Smooth muscle cell (in vitro differentiated cells): Measurements from ENCODE around the gene HLA-DRB1. TPM values are rescaled to one million over a fixed set of nuclear protein-coding genes. Genes with fewer than 3 reads are reported as not detected.
A peak's percentile ranks its signal among the peaks of the same experiment; 100 is the strongest.

Experiments used
- DNase-seq: peaks from one replicate; lab custom pipeline; 2025; ENCODE audit not compliant: unreplicated experiment; lab: John Stamatoyannopoulos, UW
- H2AFZ ChIP-seq: fragments of 200-600 bp; sonication (generic); 2 replicates; pipeline ENCODE4 v1.6.0; 2016; ENCODE audit warnings: antibody characterized with exemption, low read depth, mild to moderate bottlenecking
- H3F3A ChIP-seq: fragments of 200-600 bp; sonication (generic); 2 replicates; pipeline ENCODE4 v1.6.0; 2017; ENCODE audit warnings: antibody characterized with exemption, low read depth
- H3K27ac ChIP-seq: fragments of 200-600 bp; sonication (generic); 2 replicates; pipeline ENCODE4 v1.5.1; 2016; ENCODE audit warnings: low read depth, mild to moderate bottlenecking
- H3K27me3 ChIP-seq: fragments of 200-600 bp; sonication (generic); 2 replicates; pipeline ENCODE4 v1.6.1; 2016; ENCODE audit warnings: low read depth, mild to moderate bottlenecking
- H3K36me3 ChIP-seq: fragments of 200-600 bp; sonication (generic); 2 replicates; pipeline ENCODE4 v1.5.1; 2016; ENCODE audit warnings: low read depth
- H3K4me1 ChIP-seq: fragments of 200-600 bp; sonication (generic); 2 replicates; pipeline ENCODE4 v1.5.1; 2016; ENCODE audit warnings: low read depth
- H3K4me2 ChIP-seq: fragments of 200-600 bp; sonication (generic); 2 replicates; pipeline ENCODE4 v1.6.0; 2016; ENCODE audit warnings: mild to moderate bottlenecking
- H3K4me3 ChIP-seq: fragments of 200-600 bp; sonication (generic); 2 replicates; pipeline ENCODE4 v1.5.1; 2016; ENCODE audit warnings: mild to moderate bottlenecking
- H3K79me2 ChIP-seq: fragments of 200-600 bp; sonication (generic); 2 replicates; pipeline ENCODE4 v1.6.0; 2016; ENCODE audit warnings: low read depth, mild to moderate bottlenecking
- H3K9ac ChIP-seq: fragments of 200-600 bp; sonication (generic); 2 replicates; pipeline ENCODE4 v1.6.0; 2016; ENCODE audit warnings: low read depth
- H3K9me3 ChIP-seq: fragments of 200-600 bp; sonication (generic); replicated peaks from 2 replicates; pipeline ENCODE4 v1.5.1; 2016; ENCODE audit warnings: low read depth
- H4K20me1 ChIP-seq: fragments of 200-600 bp; sonication (generic); 2 replicates; pipeline ENCODE4 v1.6.0; 2016; ENCODE audit warnings: low read depth
- WGBS: methylation state at CpG from one replicate; pipeline ENCODE4 v1.1.7; 2016; ENCODE audit warnings: low lambda C conversion rate; 5-methylcytosine and 5-hydroxymethylcytosine counted together
- polyA plus RNA-seq: library from polyadenylated mRNA; unstranded; fragments of >200 nt; fragmentation: Nextera tagmentation; extraction: Ambion mirVana; gene quantifications from 2 replicates; pipeline ENCODE4 v1.2.1, GENCODE V29; 2016
- total RNA-seq: library from RNA; depleted of rRNA; stranded (reverse); fragments of >200 nt; gene quantifications from 2 replicates; pipeline ENCODE4 v1.2.3, GENCODE V29; 2014
- TF ChIP-seq, protein P1 (sequence below): fragments of 200-600 bp; sonication (generic); IDR thresholded peaks from 2 replicates; pipeline ENCODE4 v1.5.1; 2017; ENCODE audit warnings: borderline replicate concordance, mild to moderate bottlenecking, antibody characterized with exemption; ENCODE audit not compliant: insufficient read depth, poor library complexity, severe bottlenecking

Gene HLA-DRB1
- total and polyA plus RNA-seq, 2 experiments from 2014 or later = 28.5 to 32.9 TPM

- Histone ChIP-seq H3F3A (no peaks in the 10 kb centered on the region), H3K27ac (no peak overlapping the region), H4K20me1 (no peaks in the 10 kb centered on the region), H3K36me3 (no peaks in the 10 kb centered on the region), H3K9ac (no peak overlapping the region), H3K79me2 (no peaks in the 10 kb centered on the region), H3K9me3 (no peaks in the 10 kb centered on the region), H3K4me2 (no peak overlapping the region), H3K27me3 (no peaks in the 10 kb centered on the region), H2AFZ (no peak overlapping the region), H3K4me3 (no peak overlapping the region), H3K4me1 (peaks cover 5% of the 10 kb centered on the region)
- 77% methylated on average over 3 of the region's 3 CpGs for WGBS
- no peak for DNase-seq
- TF ChIP-seq, protein P1, sequence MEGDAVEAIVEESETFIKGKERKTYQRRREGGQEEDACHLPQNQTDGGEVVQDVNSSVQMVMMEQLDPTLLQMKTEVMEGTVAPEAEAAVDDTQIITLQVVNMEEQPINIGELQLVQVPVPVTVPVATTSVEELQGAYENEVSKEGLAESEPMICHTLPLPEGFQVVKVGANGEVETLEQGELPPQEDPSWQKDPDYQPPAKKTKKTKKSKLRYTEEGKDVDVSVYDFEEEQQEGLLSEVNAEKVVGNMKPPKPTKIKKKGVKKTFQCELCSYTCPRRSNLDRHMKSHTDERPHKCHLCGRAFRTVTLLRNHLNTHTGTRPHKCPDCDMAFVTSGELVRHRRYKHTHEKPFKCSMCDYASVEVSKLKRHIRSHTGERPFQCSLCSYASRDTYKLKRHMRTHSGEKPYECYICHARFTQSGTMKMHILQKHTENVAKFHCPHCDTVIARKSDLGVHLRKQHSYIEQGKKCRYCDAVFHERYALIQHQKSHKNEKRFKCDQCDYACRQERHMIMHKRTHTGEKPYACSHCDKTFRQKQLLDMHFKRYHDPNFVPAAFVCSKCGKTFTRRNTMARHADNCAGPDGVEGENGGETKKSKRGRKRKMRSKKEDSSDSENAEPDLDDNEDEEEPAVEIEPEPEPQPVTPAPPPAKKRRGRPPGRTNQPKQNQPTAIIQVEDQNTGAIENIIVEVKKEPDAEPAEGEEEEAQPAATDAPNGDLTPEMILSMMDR = peak; percentile 27
Observed at GRCh38 chr6:32608362-32608761, 18.7 kb upstream of the HLA-DRB1 start.

DNA sequence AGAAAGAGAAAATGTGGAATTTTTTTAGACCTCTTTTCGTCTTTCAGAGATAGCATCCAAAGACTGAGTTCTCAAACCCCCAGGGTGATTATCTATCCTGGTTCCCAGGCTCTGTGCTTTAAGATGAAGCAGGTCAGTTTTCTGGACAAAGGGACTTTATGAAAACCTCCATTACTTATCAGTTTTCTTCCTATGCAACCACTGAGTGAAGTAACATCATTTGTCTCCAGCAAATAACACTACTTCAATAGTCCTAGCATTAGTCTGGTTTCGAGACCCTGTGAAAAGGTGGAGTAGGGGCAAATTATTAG is 18.3 kb upstream of the HLA-DRB1 start:
- H3K4me1 ChIP-seq = peaks cover 5% of the 10 kb centered on the region
- no peak overlapping the region for H2AFZ ChIP-seq
- no peak overlapping the region for H3K4me2 ChIP-seq
- no peaks in the 10 kb centered on the region for H3K9me3 ChIP-seq
- no peaks in the 10 kb centered on the region for H3K79me2 ChIP-seq
- H3K27me3 ChIP-seq = no peaks in the 10 kb centered on the region
- no peaks in the 10 kb centered on the region for H3K36me3 ChIP-seq
- H3F3A ChIP-seq = no peaks in the 10 kb centered on the region
- WGBS = 90% methylated on average over 2 of the region's 2 CpGs
- H3K4me3 ChIP-seq = no peak overlapping the region
- H3K9ac ChIP-seq = no peak overlapping the region
- no peak for DNase-seq
- no peak overlapping the region for H3K27ac ChIP-seq
- no peaks in the 10 kb centered on the region for H4K20me1 ChIP-seq
- TF ChIP-seq, protein P1 = no peak

DNA sequence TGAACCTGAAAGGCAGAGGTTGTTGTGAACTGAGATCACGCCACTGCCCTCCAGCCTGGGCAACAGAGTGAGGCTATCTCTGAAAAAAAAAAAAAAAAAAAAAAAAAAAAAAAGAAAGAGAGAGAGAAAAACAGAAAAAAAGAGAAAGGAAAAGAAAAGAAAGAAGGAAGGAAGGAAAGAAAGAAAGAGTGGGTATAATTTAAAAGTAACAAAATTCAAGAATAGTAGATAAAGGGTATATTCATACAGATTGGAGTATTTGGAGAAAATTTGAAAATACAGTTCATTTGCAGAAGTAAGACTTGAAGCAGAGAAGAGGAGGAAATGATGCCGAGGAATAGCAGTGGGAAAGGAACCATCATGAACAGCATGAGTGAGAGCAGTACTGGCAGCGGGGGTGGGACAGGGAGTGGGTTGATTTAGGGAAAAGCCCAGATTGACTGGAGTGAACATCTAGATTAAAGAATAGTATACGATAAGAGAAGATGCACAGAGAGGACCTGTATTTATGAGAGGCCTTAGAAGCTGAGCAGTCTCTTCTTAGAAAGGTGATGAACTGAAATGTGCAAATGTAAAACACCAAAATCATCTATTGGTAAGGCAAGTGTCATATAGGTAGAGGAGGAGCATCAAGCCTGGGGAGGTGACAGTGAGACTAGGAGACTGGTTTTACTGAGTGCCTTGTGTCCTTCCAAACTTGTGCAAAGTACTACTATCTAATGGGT is 17.8 kb upstream of the HLA-DRB1 start:
- Histone ChIP-seq H3K4me1 (peaks cover 5% of the 10 kb centered on the region), H2AFZ (no peak overlapping the region), H3K27ac (no peak overlapping the region), H4K20me1 (no peaks in the 10 kb centered on the region), H3K27me3 (no peaks in the 10 kb centered on the region), H3K4me3 (no peak overlapping the region), H3K36me3 (no peaks in the 10 kb centered on the region), H3K9ac (no peak overlapping the region), H3K9me3 (no peaks in the 10 kb centered on the region), H3K4me2 (no peak overlapping the region), H3K79me2 (no peaks in the 10 kb centered on the region), H3F3A (no peaks in the 10 kb centered on the region)
- WGBS = 96% methylated on average over 4 of the region's 4 CpGs
- no peak for DNase-seq
- TF ChIP-seq, protein P1 = no peak

DNA sequence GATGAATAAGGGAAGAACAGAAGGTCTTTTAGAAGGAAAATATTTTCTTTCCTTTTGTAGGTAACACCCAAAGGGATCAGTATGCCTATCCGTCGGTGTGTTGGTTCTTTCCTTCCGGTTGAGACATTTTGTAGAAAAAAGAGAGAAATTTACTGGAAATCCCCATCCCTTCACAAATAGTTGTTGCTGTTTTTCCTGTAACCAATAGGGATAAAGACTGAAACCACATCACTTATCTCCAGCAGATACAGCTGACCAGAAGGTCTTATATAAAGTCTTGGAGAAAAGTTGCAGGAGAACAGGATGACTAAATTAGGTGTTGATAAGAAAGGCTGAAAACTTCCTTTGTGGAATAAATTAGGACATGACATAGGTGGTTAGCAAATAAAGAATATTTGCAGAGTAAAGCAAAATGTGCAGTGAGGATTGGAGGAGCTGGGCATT is 14.8 kb upstream of the HLA-DRB1 start:
- no peaks in the 10 kb centered on the region for H4K20me1 ChIP-seq
- 41% methylated on average over 3 of the region's 3 CpGs for WGBS
- no peak for DNase-seq
- no peaks in the 10 kb centered on the region for H3K79me2 ChIP-seq
- H3F3A ChIP-seq = no peaks in the 10 kb centered on the region
- no peak overlapping the region for H3K4me3 ChIP-seq
- H3K4me1 ChIP-seq = peaks cover 3% of the 10 kb centered on the region
- H3K36me3 ChIP-seq = no peaks in the 10 kb centered on the region
- peak overlapping the region; percentile 52 for H3K4me2 ChIP-seq
- H3K9ac ChIP-seq = peak overlapping the region; percentile 7
- H2AFZ ChIP-seq = peak overlapping the region; percentile 49
- H3K9me3 ChIP-seq = no peaks in the 10 kb centered on the region
- TF ChIP-seq, protein P1 = no peak
- H3K27me3 ChIP-seq = no peaks in the 10 kb centered on the region
- H3K27ac ChIP-seq = peak overlapping the region; percentile 82
